WERI-Rb-1 (cell line): ENCODE measurements around the gene PEX5L.

Experiments used
- DNase-seq: peaks from one replicate; pipeline ENCODE4 v3.0.0-alpha.2; 2020
- H3K27ac ChIP-seq: fragments of 250-450 bp; sonication (Bioruptor Pico); 2 replicates; pipeline ENCODE4 v1.5.1; 2020; ENCODE audit warnings: mild to moderate bottlenecking, moderate library complexity
- H3K27me3 ChIP-seq: fragments of 250-450 bp; sonication (Bioruptor Pico); 2 replicates; pipeline ENCODE4 v1.5.1; 2021; ENCODE audit warnings: mild to moderate bottlenecking, low read depth, moderate library complexity; ENCODE audit not compliant: insufficient read depth, severe bottlenecking
- H3K36me3 ChIP-seq: fragments of 250-450 bp; sonication (Bioruptor Pico); 2 replicates; pipeline ENCODE4 v1.5.1; 2020; ENCODE audit warnings: mild to moderate bottlenecking, moderate library complexity
- H3K4me3 ChIP-seq: 2 replicates; pipeline ENCODE4 v1.5.1; 2011; ENCODE audit warnings: low read depth, mild to moderate bottlenecking, control low read depth, low read length
- H3K9me3 ChIP-seq: fragments of 250-450 bp; sonication (Bioruptor Pico); 2 replicates; pipeline ENCODE4 v1.5.1; 2021; ENCODE audit warnings: mild to moderate bottlenecking, moderate library complexity; ENCODE audit not compliant: severe bottlenecking
- CTCF ChIP-seq: IDR thresholded peaks from 2 replicates; pipeline ENCODE4 v1.5.1; 2011; ENCODE audit warnings: low read depth, mild to moderate bottlenecking, control low read depth, inconsistent platforms, low read length

Gene PEX5L

GRCh38 chr3:180072786-180073185 is 36.0 kb upstream of the PEX5L start:
- no peak overlapping the region for H3K4me3 ChIP-seq
- DNase-seq = no peak

GRCh38 chr3:180070925-180071324 is 34.2 kb upstream of the PEX5L start:
- Histone ChIP-seq H3K27me3 (no peaks in the 10 kb centered on the region), H3K4me3 (no peak overlapping the region), H3K9me3 (no peaks in the 10 kb centered on the region), H3K36me3 (no peaks in the 10 kb centered on the region), H3K27ac (no peak overlapping the region)
- TF ChIP-seq CTCF = no peak
- no peak for DNase-seq

More at GRCh38 chr3:180072786-180073185, 36.0 kb upstream of the PEX5L start:
- H3K9me3 ChIP-seq = no peaks in the 10 kb centered on the region
- no peak overlapping the region for H3K27ac ChIP-seq
- no peaks in the 10 kb centered on the region for H3K27me3 ChIP-seq
- TF ChIP-seq CTCF = no peak
- no peaks in the 10 kb centered on the region for H3K36me3 ChIP-seq

- no peak overlapping the region for H3K4me3 ChIP-seq
- DNase-seq = no peak
- no peak overlapping the region for H3K27ac ChIP-seq
- no peaks in the 10 kb centered on the region for H3K36me3 ChIP-seq
- TF ChIP-seq CTCF = no peak
- H3K27me3 ChIP-seq = no peaks in the 10 kb centered on the region
- no peaks in the 10 kb centered on the region for H3K9me3 ChIP-seq
Measured at GRCh38 chr3:180068023-180068422, 31.3 kb upstream of the PEX5L start.

GRCh38 chr3:180066598-180066997 is 29.9 kb upstream of the PEX5L start:
- TF ChIP-seq CTCF = no peak
- Histone ChIP-seq H3K4me3 (no peak overlapping the region), H3K27me3 (no peaks in the 10 kb centered on the region), H3K36me3 (no peaks in the 10 kb centered on the region), H3K9me3 (no peaks in the 10 kb centered on the region), H3K27ac (no peak overlapping the region)
- no peak for DNase-seq

- H3K4me3 ChIP-seq = no peak overlapping the region
- no peaks in the 10 kb centered on the region for H3K36me3 ChIP-seq
- H3K9me3 ChIP-seq = no peaks in the 10 kb centered on the region
- DNase-seq = no peak
- no peak for TF ChIP-seq CTCF
- no peaks in the 10 kb centered on the region for H3K27me3 ChIP-seq
- no peak overlapping the region for H3K27ac ChIP-seq
Measured at GRCh38 chr3:180063783-180064182, 27.0 kb upstream of the PEX5L start.

- Histone ChIP-seq H3K9me3 (no peaks in the 10 kb centered on the region), H3K27ac (no peak overlapping the region), H3K27me3 (no peaks in the 10 kb centered on the region), H3K36me3 (no peaks in the 10 kb centered on the region), H3K4me3 (no peak overlapping the region)
- no peak for TF ChIP-seq CTCF
- no peak for DNase-seq
Measured at GRCh38 chr3:180062771-180063170, 26.0 kb upstream of the PEX5L start.
